Neural progenitor cell (in vitro differentiated cells): ENCODE results near the gene RPH3AL. TPM values are rescaled to one million over a fixed set of nuclear protein-coding genes. Genes with fewer than 3 reads are reported as not detected.
A peak's percentile ranks its signal among the peaks of the same experiment; 100 is the strongest.

Experiments used
- DNase-seq: peaks from one replicate; pipeline ENCODE4 v3.0.0-alpha.2; 2016; ENCODE audit warnings: low spot score
- H2AFZ ChIP-seq: fragments of 200-600 bp; sonication (generic); replicated peaks from 2 replicates; pipeline ENCODE4 v1.6.1; 2016; ENCODE audit warnings: antibody characterized with exemption
- H3F3A ChIP-seq: fragments of 200-600 bp; sonication (generic); 2 replicates; pipeline ENCODE4 v1.6.1; 2016; ENCODE audit warnings: antibody characterized with exemption, low read depth
- H3K27ac ChIP-seq: fragments of 200-600 bp; sonication (generic); 2 replicates; pipeline ENCODE4 v1.5.1; 2016; ENCODE audit warnings: mild to moderate bottlenecking
- H3K27me3 ChIP-seq: fragments of 200-600 bp; sonication (generic); 2 replicates; pipeline ENCODE4 v1.6.1; 2016; ENCODE audit warnings: mild to moderate bottlenecking, moderate library complexity
- H3K36me3 ChIP-seq: fragments of 200-600 bp; sonication (generic); 2 replicates; pipeline ENCODE4 v1.5.1; 2016
- H3K4me1 ChIP-seq: fragments of 200-600 bp; sonication (generic); 2 replicates; pipeline ENCODE4 v1.6.1; 2016; ENCODE audit warnings: mixed run types
- H3K4me2 ChIP-seq: fragments of 200-600 bp; sonication (generic); 2 replicates; pipeline ENCODE4 v1.6.1; 2016
- H3K4me3 ChIP-seq: fragments of 200-600 bp; sonication (generic); 2 replicates; pipeline ENCODE4 v1.5.1; 2016
- H3K79me2 ChIP-seq: fragments of 200-600 bp; sonication (generic); 2 replicates; pipeline ENCODE4 v1.6.1; 2016; ENCODE audit warnings: low read depth
- H3K9ac ChIP-seq: fragments of 200-600 bp; sonication (generic); 2 replicates; pipeline ENCODE4 v1.6.1; 2016
- H3K9me3 ChIP-seq: fragments of 200-600 bp; sonication (generic); 2 replicates; pipeline ENCODE4 v1.5.1; 2016; ENCODE audit warnings: low read depth
- H4K20me1 ChIP-seq: fragments of 200-600 bp; sonication (generic); 2 replicates; pipeline ENCODE4 v1.6.1; 2016; ENCODE audit warnings: low read depth
- H3K27ac Mint-ChIP-seq: 3 replicates; pipeline ENCODE4 v1.8.0; 2021; ENCODE audit warnings: mixed read lengths
- H3K27me3 Mint-ChIP-seq: 2 replicates; pipeline ENCODE4 v1.8.0; 2022; ENCODE audit warnings: low read depth, mild to moderate bottlenecking, inconsistent platforms, moderate library complexity, mixed read lengths; ENCODE audit not compliant: insufficient read depth
- H3K36me3 Mint-ChIP-seq: 3 replicates; pipeline ENCODE4 v1.8.0; 2021; ENCODE audit warnings: mixed read lengths
- H3K4me1 Mint-ChIP-seq: 3 replicates; pipeline ENCODE4 v1.8.0; 2021; ENCODE audit warnings: mixed read lengths
- H3K4me3 Mint-ChIP-seq: 3 replicates; pipeline ENCODE4 v1.8.0; 2021; ENCODE audit warnings: mild to moderate bottlenecking, moderate library complexity, mixed read lengths
- H3K9me3 Mint-ChIP-seq: 3 replicates; pipeline ENCODE4 v1.8.0; 2020; ENCODE audit warnings: mixed read lengths
- CTCF ChIP-seq: fragments of 200-600 bp; sonication (generic); IDR thresholded peaks from 2 replicates; pipeline ENCODE4 v1.5.1; 2017; ENCODE audit warnings: antibody characterized with exemption, mild to moderate bottlenecking
- EZH2 ChIP-seq: fragments of 200-600 bp; sonication (generic); IDR thresholded peaks from 2 replicates; pipeline ENCODE4 v1.6.1; 2017; ENCODE audit warnings: antibody characterized with exemption, mild to moderate bottlenecking, moderate library complexity
- EZH2phosphoT487 ChIP-seq: fragments of 200-600 bp; sonication (generic); IDR thresholded peaks from 2 replicates; pipeline ENCODE4 v1.6.1; 2017; ENCODE audit warnings: antibody characterized with exemption
- total RNA-seq: library from RNA; depleted of rRNA; stranded (reverse); fragments of >200 nt; gene quantifications from 2 replicates; pipeline ENCODE4 v1.2.3, GENCODE V29; 2015; ENCODE audit warnings: low replicate concordance

RPH3AL gene
- total RNA-seq, 1 donor from 2014 or later: 7.5 TPM

GRCh38 chr17:310111-311010 lies 42.2 kb downstream of the RPH3AL start:
- no peaks in the 10 kb centered on the region for H3K79me2 ChIP-seq
- peaks cover 19% of the 10 kb centered on the region for H3F3A ChIP-seq
- H3K36me3 Mint-ChIP-seq: no peaks in the 10 kb centered on the region
- peaks cover 55% of the 10 kb centered on the region for H3K4me1 Mint-ChIP-seq
- H3K9me3 ChIP-seq: no peaks in the 10 kb centered on the region
- H4K20me1 ChIP-seq: peaks cover 7% of the 10 kb centered on the region
- TF ChIP-seq CTCF: no peak
- no peak for TF ChIP-seq EZH2
- no peak for TF ChIP-seq EZH2phosphoT487
- peak overlapping the region; percentile 42 for H3K4me2 ChIP-seq
- no peak overlapping the region for H3K4me3 ChIP-seq
- H3K9ac ChIP-seq: no peak overlapping the region
- H3K27ac Mint-ChIP-seq: peak overlapping the region; percentile 94
- H3K27me3 ChIP-seq: no peaks in the 10 kb centered on the region
- H2AFZ ChIP-seq: no peak overlapping the region
- peaks cover 12% of the 10 kb centered on the region for H3K27me3 Mint-ChIP-seq
- peak overlapping the region; percentile 74 for H3K4me3 Mint-ChIP-seq
- DNase-seq: peak; percentile 83
- no peaks in the 10 kb centered on the region for H3K36me3 ChIP-seq
- H3K9me3 Mint-ChIP-seq: peaks cover 6% of the 10 kb centered on the region
- H3K4me1 ChIP-seq: peaks cover 32% of the 10 kb centered on the region
- H3K27ac ChIP-seq: peak overlapping the region; percentile 58

DNA sequence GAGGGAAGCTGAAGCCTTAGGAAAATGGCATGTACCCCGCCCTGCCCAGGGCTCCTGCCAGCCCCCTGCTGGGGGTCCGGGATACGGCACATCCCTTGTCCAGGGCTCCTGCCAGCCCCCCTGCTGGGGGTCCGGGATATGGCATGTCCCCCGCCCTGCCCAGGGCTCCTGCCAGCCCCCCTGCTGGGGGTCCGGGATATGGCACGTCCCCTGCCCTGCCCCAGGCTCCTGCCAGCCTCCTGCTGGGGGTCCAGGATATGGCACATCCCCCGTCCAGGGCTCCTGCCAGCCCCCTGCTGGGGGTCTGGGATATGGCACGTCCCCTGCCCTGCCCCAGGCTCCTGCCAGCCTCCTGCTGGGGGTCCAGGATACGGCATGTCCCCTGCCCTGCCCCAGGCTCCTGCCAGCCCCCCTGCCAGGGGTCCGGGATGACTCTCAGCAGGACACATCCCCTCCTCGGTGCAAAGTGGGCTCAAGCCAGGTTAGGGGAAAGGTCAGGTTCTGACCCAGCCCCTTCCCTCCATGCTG lies 43.2 kb downstream of the RPH3AL start:
- no peaks in the 10 kb centered on the region for H3K36me3 ChIP-seq
- peaks cover 32% of the 10 kb centered on the region for H3K4me1 ChIP-seq
- Mint-ChIP-seq H3K27me3 (peaks cover 12% of the 10 kb centered on the region), H3K9me3 (peaks cover under 1% of the 10 kb centered on the region), H3K36me3 (no peaks in the 10 kb centered on the region), H3K4me3 (no peak overlapping the region), H3K27ac (no peak overlapping the region), H3K4me1 (peaks cover 59% of the 10 kb centered on the region)
- H4K20me1 ChIP-seq: peaks cover 7% of the 10 kb centered on the region
- H3F3A ChIP-seq: peaks cover 19% of the 10 kb centered on the region
- no peaks in the 10 kb centered on the region for H3K27me3 ChIP-seq
- TF ChIP-seq CTCF: peak; percentile 73
- no peak for TF ChIP-seq EZH2
- peak overlapping the region; percentile 42 for H3K4me2 ChIP-seq
- no peak overlapping the region for H3K4me3 ChIP-seq
- no peak overlapping the region for H3K9ac ChIP-seq
- no peak overlapping the region for H2AFZ ChIP-seq
- peak overlapping the region; percentile 58 for H3K27ac ChIP-seq
- no peaks in the 10 kb centered on the region for H3K9me3 ChIP-seq
- no peaks in the 10 kb centered on the region for H3K79me2 ChIP-seq
- peak; percentile 78 for DNase-seq

- peak overlapping the region; percentile 95 for H3K27ac Mint-ChIP-seq
- no peak for DNase-seq
These were observed 44.7 kb downstream of the RPH3AL start for GRCh38 chr17:307741-308507.

More at GRCh38 chr17:307741-308507, 44.7 kb downstream of the RPH3AL start:
- peaks cover 7% of the 10 kb centered on the region for H4K20me1 ChIP-seq
- H3K27me3 ChIP-seq: no peaks in the 10 kb centered on the region
- no peak overlapping the region for H3K9ac ChIP-seq
- no peak overlapping the region for H3K4me3 ChIP-seq
- TF ChIP-seq EZH2: no peak
- no peak for TF ChIP-seq EZH2phosphoT487
- no peak for TF ChIP-seq CTCF
- Mint-ChIP-seq H3K36me3 (no peaks in the 10 kb centered on the region), H3K4me1 (peaks cover 63% of the 10 kb centered on the region), H3K9me3 (no peaks in the 10 kb centered on the region), H3K4me3 (peak overlapping the region; percentile 45), H3K27me3 (peaks cover 10% of the 10 kb centered on the region)
- H3F3A ChIP-seq: peaks cover 19% of the 10 kb centered on the region
- no peak overlapping the region for H3K4me2 ChIP-seq
- H3K79me2 ChIP-seq: no peaks in the 10 kb centered on the region
- H3K27ac ChIP-seq: no peak overlapping the region
- H3K4me1 ChIP-seq: peaks cover 36% of the 10 kb centered on the region
- no peaks in the 10 kb centered on the region for H3K9me3 ChIP-seq
- no peak overlapping the region for H2AFZ ChIP-seq
- no peaks in the 10 kb centered on the region for H3K36me3 ChIP-seq
